Keratinocyte (primary cell): Measurements from ENCODE around the gene MYADML2. TPM values are rescaled to one million over a fixed set of nuclear protein-coding genes. Genes with fewer than 3 reads are reported as not detected.
A peak's percentile ranks its signal among the peaks of the same experiment; 100 is the strongest.

Experiments
- DNase-seq: peaks from one replicate; pipeline ENCODE4 v3.0.0-alpha.2; 2011; ENCODE audit warnings: low read depth, missing footprints, low spot score
- FAIRE-seq: peaks from 2 replicates; lab custom pipeline; 2011; peaks lifted over from hg19 to GRCh38; lab: Jason Lieb, UNC
- H2AFZ ChIP-seq: 2 replicates; pipeline ENCODE4 v1.6.0; 2012; ENCODE audit warnings: low read length, control low read depth, inconsistent platforms; ENCODE audit not compliant: control insufficient read depth
- H3K27ac ChIP-seq: 2 replicates; pipeline ENCODE4 v1.5.1; 2011; ENCODE audit warnings: low read length; ENCODE audit not compliant: control insufficient read depth, insufficient read depth
- H3K27me3 ChIP-seq: 3 replicates; pipeline ENCODE4 v1.6.0; 2011; ENCODE audit warnings: low read length; ENCODE audit not compliant: control insufficient read depth, insufficient read depth; ENCODE audit errors: extremely low read depth
- H3K36me3 ChIP-seq, 2 experiments: 2 replicates in 1 of 2; 3 replicates in 1 of 2; pipeline ENCODE4 v1.5.1; 2011; ENCODE audit warnings: low read length in 2 of 2, mild to moderate bottlenecking in 1 of 2; ENCODE audit not compliant: control insufficient read depth in 2 of 2, insufficient read depth in 2 of 2; ENCODE audit errors: extremely low read depth in 1 of 2
- H3K4me1 ChIP-seq: 3 replicates; pipeline ENCODE4 v1.5.1; 2011; ENCODE audit warnings: low read length; ENCODE audit not compliant: control insufficient read depth, insufficient read depth; ENCODE audit errors: extremely low read depth
- H3K4me2 ChIP-seq: 3 replicates; pipeline ENCODE4 v1.6.0; 2011; ENCODE audit warnings: low read depth, low read length; ENCODE audit not compliant: control insufficient read depth, insufficient read depth; ENCODE audit errors: extremely low read depth
- H3K4me3 ChIP-seq, 3 experiments: fragments of 200-600 bp in 1 of 3; sonication (generic) in 1 of 3; 2 replicates in 2 of 3; 3 replicates in 1 of 3; pipeline ENCODE4 v1.5.1; 2011 to 2016; ENCODE audit warnings: low read length in 3 of 3, mild to moderate bottlenecking in 3 of 3, control low read depth in 2 of 3, inconsistent platforms in 1 of 3, low read depth in 1 of 3, mixed read lengths in 1 of 3, mixed run types in 1 of 3, moderate library complexity in 1 of 3; ENCODE audit not compliant: control insufficient read depth in 2 of 3, insufficient read depth in 2 of 3; ENCODE audit errors: extremely low read depth in 1 of 3
- H3K79me2 ChIP-seq: 2 replicates; pipeline ENCODE4 v1.6.0; 2012; ENCODE audit warnings: low read length; ENCODE audit not compliant: control insufficient read depth, insufficient read depth
- H3K9ac ChIP-seq: 3 replicates; pipeline ENCODE4 v1.6.0; 2011; ENCODE audit warnings: low read length; ENCODE audit not compliant: control insufficient read depth, insufficient read depth; ENCODE audit errors: extremely low read depth
- H3K9me1 ChIP-seq: 3 replicates; pipeline ENCODE4 v1.6.0; 2011; ENCODE audit warnings: low read length; ENCODE audit not compliant: control insufficient read depth, insufficient read depth; ENCODE audit errors: extremely low read depth
- H3K9me3 ChIP-seq: 2 replicates; pipeline ENCODE4 v1.5.1; 2012; ENCODE audit warnings: low read depth, low read length; ENCODE audit not compliant: control insufficient read depth
- H4K20me1 ChIP-seq: 3 replicates; pipeline ENCODE4 v1.6.0; 2011; ENCODE audit warnings: low read length; ENCODE audit not compliant: control insufficient read depth, insufficient read depth; ENCODE audit errors: extremely low read depth
- CTCF ChIP-seq, 3 experiments: IDR thresholded peaks in 1 of 3; conservative IDR thresholded peaks in 1 of 3; optimal IDR thresholded peaks in 1 of 3; 2 replicates in 2 of 3; 3 replicates in 1 of 3; pipeline versions ENCODE3 to v1.5.1; 2011; ENCODE audit warnings: low read length in 3 of 3, mild to moderate bottlenecking in 3 of 3, moderate library complexity in 2 of 3, control low read depth in 1 of 3, inconsistent platforms in 1 of 3; ENCODE audit not compliant: insufficient read depth in 2 of 3; ENCODE audit errors: extremely low read depth in 1 of 3
- EZH2 ChIP-seq: IDR thresholded peaks from one replicate; pipeline ENCODE4 v1.6.1; 2012; ENCODE audit warnings: inconsistent platforms, mild to moderate bottlenecking, low read length, moderate library complexity
- dilution Hi-C: fragments of 300-500 bp; cut with MboI; formaldehyde crosslinking; loops from one replicate; pipeline ENCODE4 v1.7.0; 2020; ENCODE audit warnings: low sequenced_read_pairs; ENCODE audit not compliant: extremely low pct_ligation_motif_present
- polyA plus RNA-seq, 5 experiments: library from polyadenylated mRNA; depleted of rRNA in 3 of 5; stranded (reverse) in 3 of 5; stranded (forward) in 1 of 5; unstranded in 1 of 5; fragments of >200 nt; gene quantifications; 1 replicate in 1 of 5; 2 replicates in 3 of 5; 3 replicates in 1 of 5; pipeline versions ENCODE4 v1.2.1 to v1.2.3, GENCODE V29; 2011 to 2012; ENCODE audit warnings: missing spikeins in 2 of 5, low read depth in 1 of 5, low replicate concordance in 1 of 5

MYADML2 gene
- polyA plus RNA-seq, 1 donor (not counting 4 experiments of a cell fraction or from before 2014, with no cell fraction given) = not detected

- Histone ChIP-seq H3K9me1 (peaks cover 7% of the 10 kb centered on the region), H3K4me1 (peaks cover 36% of the 10 kb centered on the region), H3K4me2 (no peak overlapping the region), H3K79me2 (peaks cover 34% of the 10 kb centered on the region), H4K20me1 (peaks cover 7% of the 10 kb centered on the region), H2AFZ (no peak overlapping the region), H3K9ac (no peak overlapping the region), H3K4me3 (no peak overlapping the region), H3K27me3 (no peaks in the 10 kb centered on the region), H3K9me3 (no peaks in the 10 kb centered on the region), H3K36me3 (peaks cover 22 to 27% of the 10 kb centered on the region in 2 experiments), H3K27ac (peak overlapping the region; percentile 2)
- FAIRE-seq (no peak), DNase-seq (no peak)
- TF ChIP-seq CTCF (optimal IDR thresholded peaks at IDR 0.05 in 1 of 3, IDR thresholded peaks at IDR 0.05 in 1 of 3, conservative IDR thresholded peaks at IDR 0.05 in 1 of 3; ENCODE audit: extremely low read depth in 1 of 3, insufficient read depth in 2 of 3, low read length in 3 of 3) (no peak), EZH2 (no peak)
- dilution Hi-C loops = no loop called here
Observed at GRCh38 chr17:81913394-81914102, 33.5 kb downstream of the MYADML2 start.

- Histone ChIP-seq H3K9me1 (peaks cover 7% of the 10 kb centered on the region), H3K9ac (no peak overlapping the region), H3K4me2 (peak overlapping the region; percentile 28), H3K27me3 (no peaks in the 10 kb centered on the region), H3K4me3 (no peak overlapping the region), H2AFZ (no peak overlapping the region), H3K4me1 (peaks cover 36% of the 10 kb centered on the region), H4K20me1 (peaks cover 7% of the 10 kb centered on the region), H3K27ac (peak overlapping the region; percentile 8), H3K36me3 (peaks cover 27 to 35% of the 10 kb centered on the region in 2 experiments), H3K79me2 (peaks cover 34% of the 10 kb centered on the region), H3K9me3 (no peaks in the 10 kb centered on the region)
- dilution Hi-C loops = no loop called here
- FAIRE-seq (no peak), DNase-seq (peak; percentile 91)
- TF ChIP-seq EZH2 = no peak
- peak in 1 of 3 experiments; percentile 43 for TF ChIP-seq CTCF (optimal IDR thresholded peaks at IDR 0.05 in 1 of 3, IDR thresholded peaks at IDR 0.05 in 1 of 3, conservative IDR thresholded peaks at IDR 0.05 in 1 of 3; ENCODE audit: extremely low read depth in 1 of 3, insufficient read depth in 2 of 3, low read length in 3 of 3)
Observed at GRCh38 chr17:81912441-81913309, 34.4 kb downstream of the MYADML2 start.
